Measurements from ENCODE around the gene MIXL1.

Gene MIXL1

GRCh38 chr1:226185141-226186036 is 38.1 kb upstream of the MIXL1 start:
- peak overlapping the region; percentile 97 for H3K9ac ChIP-seq (ENCODE audit: low read depth, low read length, poor library complexity, severe bottlenecking)
- TF ChIP-seq CTCF (conservative IDR thresholded peaks at IDR 0.05; ENCODE audit: low read length), result no peak
- TF ChIP-seq EZH2phosphoT487 (IDR thresholded peaks at IDR 0.05; ENCODE audit: borderline replicate concordance), result no peak
- peak overlapping the region; percentile 99 for H3K4me3 ChIP-seq (ENCODE audit: low read length, poor library complexity, severe bottlenecking)
- H3K4me1 ChIP-seq (ENCODE audit: insufficient read depth, low read length, poor library complexity, severe bottlenecking), result peaks cover 44% of the 10 kb centered on the region
- H3K9me3 ChIP-seq (ENCODE audit: insufficient read depth, low read depth, low read length), result no peaks in the 10 kb centered on the region
- H3K27me3 ChIP-seq (ENCODE audit: insufficient read depth, low read length, poor library complexity, severe bottlenecking), result no peaks in the 10 kb centered on the region
- no peaks in the 10 kb centered on the region for H3K9me2 ChIP-seq (replicated peaks; ENCODE audit: low read depth, low read length)
- no peaks in the 10 kb centered on the region for H3K36me3 ChIP-seq (ENCODE audit: insufficient read depth, low read length)
- peaks cover 2% of the 10 kb centered on the region; the same call in 1 of the 2 replicates for H3F3A ChIP-seq (ENCODE audit: low read depth)
- H2AFZ ChIP-seq (ENCODE audit: low read length), result no peak overlapping the region
- H3K79me2 ChIP-seq (ENCODE audit: insufficient read depth, low read length), result peaks cover 71% of the 10 kb centered on the region
- H4K20me1 ChIP-seq (ENCODE audit: insufficient read depth, low read length, poor library complexity, severe bottlenecking), result peaks cover 45% of the 10 kb centered on the region
- peak overlapping the region; percentile 96 for H3K4me2 ChIP-seq (ENCODE audit: low read depth, low read length, poor library complexity, severe bottlenecking)

GRCh38 chr1:226186124-226187018 is 37.1 kb upstream of the MIXL1 start, which contains the start of gene ACBD3:
ACBD3 (minus strand) TSS chr1:226186741; CDS start chr1:226186675, 66 bp downstream.
- Histone ChIP-seq H3K9ac (ENCODE audit: low read depth, low read length, poor library complexity, severe bottlenecking) (peak within 1 kb of the TSS; percentile 97), H3K4me1 (ENCODE audit: insufficient read depth, low read length, poor library complexity, severe bottlenecking) (peaks cover 39% of the 10 kb centered on the region), H3K79me2 (ENCODE audit: insufficient read depth, low read length) (peaks cover 61% of the 10 kb centered on the region), H3K9me3 (ENCODE audit: insufficient read depth, low read depth, low read length) (no peaks in the 10 kb centered on the region), H3F3A (ENCODE audit: low read depth) (peaks cover 2% of the 10 kb centered on the region; the same call in 1 of the 2 replicates), H3K36me3 (ENCODE audit: insufficient read depth, low read length) (no peaks in the 10 kb centered on the region), H2AFZ (ENCODE audit: low read length) (peak within 1 kb of the TSS; percentile 99), H4K20me1 (ENCODE audit: insufficient read depth, low read length, poor library complexity, severe bottlenecking) (peaks cover 40% of the 10 kb centered on the region), H3K4me2 (ENCODE audit: low read depth, low read length, poor library complexity, severe bottlenecking) (peak within 1 kb of the TSS; percentile 98), H3K27me3 (ENCODE audit: insufficient read depth, low read length, poor library complexity, severe bottlenecking) (no peaks in the 10 kb centered on the region), H3K9me2 (replicated peaks; ENCODE audit: low read depth, low read length) (no peaks in the 10 kb centered on the region), H3K4me3 (ENCODE audit: low read length, poor library complexity, severe bottlenecking) (peak within 1 kb of the TSS; percentile 99)
- TF ChIP-seq CTCF (conservative IDR thresholded peaks at IDR 0.05; ENCODE audit: low read length), result no peak
- no peak for TF ChIP-seq EZH2phosphoT487 (IDR thresholded peaks at IDR 0.05; ENCODE audit: borderline replicate concordance)

GRCh38 chr1:226187019-226187322 is 36.5 kb upstream of the MIXL1 start:
- Histone ChIP-seq H3K9me3 (ENCODE audit: insufficient read depth, low read depth, low read length) (no peaks in the 10 kb centered on the region), H3K9ac (ENCODE audit: low read depth, low read length, poor library complexity, severe bottlenecking) (peak overlapping the region; percentile 97), H3K27me3 (ENCODE audit: insufficient read depth, low read length, poor library complexity, severe bottlenecking) (no peaks in the 10 kb centered on the region), H3K79me2 (ENCODE audit: insufficient read depth, low read length) (peaks cover 55% of the 10 kb centered on the region), H3K4me1 (ENCODE audit: insufficient read depth, low read length, poor library complexity, severe bottlenecking) (peaks cover 34% of the 10 kb centered on the region), H3F3A (ENCODE audit: low read depth) (peaks cover 2% of the 10 kb centered on the region; the same call in 1 of the 2 replicates), H3K36me3 (ENCODE audit: insufficient read depth, low read length) (no peaks in the 10 kb centered on the region), H3K9me2 (replicated peaks; ENCODE audit: low read depth, low read length) (no peaks in the 10 kb centered on the region), H4K20me1 (ENCODE audit: insufficient read depth, low read length, poor library complexity, severe bottlenecking) (peaks cover 35% of the 10 kb centered on the region), H3K4me2 (ENCODE audit: low read depth, low read length, poor library complexity, severe bottlenecking) (peak overlapping the region; percentile 98), H3K4me3 (ENCODE audit: low read length, poor library complexity, severe bottlenecking) (peak overlapping the region; percentile 99), H2AFZ (ENCODE audit: low read length) (peak overlapping the region; percentile 99)
- TF ChIP-seq CTCF (conservative IDR thresholded peaks at IDR 0.05; ENCODE audit: low read length), result no peak
- TF ChIP-seq EZH2phosphoT487 (IDR thresholded peaks at IDR 0.05; ENCODE audit: borderline replicate concordance), result no peak

Data from Loucy (cell line).